Epithelial cell of proximal tubule (primary cell): Measurements from ENCODE around the gene PCSK5. TPM values are rescaled to one million over a fixed set of nuclear protein-coding genes. Genes with fewer than 3 reads are reported as not detected.
A peak's percentile ranks its signal among the peaks of the same experiment; 100 is the strongest.

Experiments used
- DNase-seq: peaks from one replicate; pipeline ENCODE4 v3.0.0-alpha.2; 2011; ENCODE audit warnings: low read depth
- H3K4me3 ChIP-seq: 2 replicates; pipeline ENCODE4 v1.5.1; 2011; ENCODE audit warnings: low read depth, mild to moderate bottlenecking, low read length
- total RNA-seq: library from RNA; depleted of rRNA; stranded (reverse); fragments of >200 nt; gene quantifications from 2 replicates; pipeline ENCODE4 v1.2.3, GENCODE V29; 2015
- TF ChIP-seq, protein P1 (sequence below): conservative IDR thresholded peaks from 2 replicates; pipeline ENCODE4 v1.5.1; 2012; ENCODE audit warnings: low read depth, mild to moderate bottlenecking, low read length

Gene PCSK5
- total RNA-seq, 1 donor from 2014 or later = 23.2 TPM

DNA sequence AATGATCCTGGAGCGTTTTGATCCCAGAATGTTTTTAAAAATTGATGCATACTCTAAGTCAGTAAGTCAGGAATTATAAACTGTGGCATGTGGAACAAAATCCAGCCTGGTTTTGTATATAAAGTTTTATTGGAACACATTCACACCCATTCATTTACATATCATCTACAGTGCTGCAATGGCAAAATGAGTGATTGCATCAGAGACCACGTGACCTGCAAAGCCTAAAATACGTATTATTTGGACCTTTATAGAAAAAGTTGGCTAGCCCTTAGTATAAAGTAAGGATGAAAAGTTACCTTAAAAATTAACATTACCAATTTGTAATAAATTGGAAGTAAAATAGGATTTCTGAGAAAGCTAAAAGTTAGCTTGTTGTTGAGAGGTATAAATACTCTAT lies 95.0 kb downstream of the PCSK5 start:
- no peak for DNase-seq
- H3K4me3 ChIP-seq = no peak overlapping the region
- TF ChIP-seq, protein P1, sequence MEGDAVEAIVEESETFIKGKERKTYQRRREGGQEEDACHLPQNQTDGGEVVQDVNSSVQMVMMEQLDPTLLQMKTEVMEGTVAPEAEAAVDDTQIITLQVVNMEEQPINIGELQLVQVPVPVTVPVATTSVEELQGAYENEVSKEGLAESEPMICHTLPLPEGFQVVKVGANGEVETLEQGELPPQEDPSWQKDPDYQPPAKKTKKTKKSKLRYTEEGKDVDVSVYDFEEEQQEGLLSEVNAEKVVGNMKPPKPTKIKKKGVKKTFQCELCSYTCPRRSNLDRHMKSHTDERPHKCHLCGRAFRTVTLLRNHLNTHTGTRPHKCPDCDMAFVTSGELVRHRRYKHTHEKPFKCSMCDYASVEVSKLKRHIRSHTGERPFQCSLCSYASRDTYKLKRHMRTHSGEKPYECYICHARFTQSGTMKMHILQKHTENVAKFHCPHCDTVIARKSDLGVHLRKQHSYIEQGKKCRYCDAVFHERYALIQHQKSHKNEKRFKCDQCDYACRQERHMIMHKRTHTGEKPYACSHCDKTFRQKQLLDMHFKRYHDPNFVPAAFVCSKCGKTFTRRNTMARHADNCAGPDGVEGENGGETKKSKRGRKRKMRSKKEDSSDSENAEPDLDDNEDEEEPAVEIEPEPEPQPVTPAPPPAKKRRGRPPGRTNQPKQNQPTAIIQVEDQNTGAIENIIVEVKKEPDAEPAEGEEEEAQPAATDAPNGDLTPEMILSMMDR = no peak

DNA sequence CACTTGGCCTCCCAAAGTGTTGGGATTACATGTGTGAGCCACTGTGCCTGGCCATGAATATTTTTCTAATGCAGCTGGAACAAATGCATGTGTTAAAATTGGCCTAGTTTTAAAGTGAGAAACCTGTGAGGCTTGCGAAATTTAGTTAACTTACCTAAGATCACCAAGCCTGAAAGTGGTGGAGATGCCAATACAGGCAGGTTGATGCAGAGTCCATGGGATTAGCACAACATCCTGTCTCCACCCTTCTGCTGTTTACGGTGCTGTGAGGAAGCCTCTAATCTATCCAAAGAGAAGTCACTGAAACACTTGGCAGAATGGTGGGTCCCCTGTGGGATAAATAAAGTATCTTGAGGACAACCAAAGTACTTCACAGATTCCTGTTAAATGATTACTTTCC lies 98.2 kb downstream of the PCSK5 start:
- DNase-seq = no peak
- no peak overlapping the region for H3K4me3 ChIP-seq
- TF ChIP-seq, protein P1 = no peak

DNA sequence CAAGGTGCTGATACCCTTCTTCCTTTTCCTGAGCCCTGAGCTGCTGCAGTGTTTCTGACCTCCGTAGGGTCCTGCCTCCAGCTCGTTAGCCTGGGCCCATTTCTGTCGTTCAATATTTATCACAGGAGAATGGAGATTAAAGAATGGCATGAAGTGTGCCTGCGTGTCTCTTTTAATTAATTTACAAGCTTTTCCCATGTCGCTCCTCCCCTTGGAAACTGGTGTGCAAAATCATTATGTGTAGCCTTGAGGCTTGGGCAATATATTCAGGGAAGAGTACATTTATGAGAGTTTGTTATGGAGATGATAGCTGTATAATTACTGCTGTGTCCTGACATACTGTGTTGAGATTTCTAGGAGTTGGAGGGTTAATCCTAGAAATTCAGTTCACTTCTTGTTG lies 99.7 kb downstream of the PCSK5 start:
- no peak for DNase-seq
- TF ChIP-seq, protein P1 = no peak
- H3K4me3 ChIP-seq = no peak overlapping the region

DNA sequence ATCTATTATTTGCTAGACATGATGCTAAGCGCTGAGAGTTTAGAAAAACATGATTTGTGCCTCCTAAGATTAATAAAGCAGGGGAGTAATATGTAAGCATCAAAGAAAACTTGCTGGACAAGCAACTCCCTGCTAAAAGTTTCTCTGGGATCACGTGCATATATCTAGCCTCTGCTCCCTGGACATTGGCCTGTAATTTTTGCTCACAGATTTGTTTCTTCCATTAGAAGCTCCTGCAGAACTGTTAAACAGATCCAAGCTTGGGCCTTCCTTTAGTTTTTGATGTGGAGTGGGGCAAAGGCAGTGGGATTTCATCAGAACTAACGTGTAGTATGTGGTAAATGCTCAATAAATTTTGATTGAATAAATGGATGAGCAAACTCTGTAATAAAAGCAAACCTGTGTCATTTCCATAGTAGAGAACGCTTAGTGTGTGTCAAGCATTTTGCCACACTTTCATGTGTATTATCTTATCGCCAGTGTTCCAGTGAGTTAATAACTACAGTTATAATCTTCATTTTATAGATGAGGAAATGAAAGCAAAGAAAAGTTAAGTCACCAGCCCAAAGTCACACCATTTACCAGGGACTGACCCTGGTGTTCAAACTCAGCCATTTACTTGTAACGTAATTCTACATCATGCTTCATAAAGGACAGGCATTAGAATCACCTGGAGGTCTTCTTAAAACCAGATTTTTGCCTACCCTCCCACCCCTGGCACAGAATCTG lies 100.3 kb downstream of the PCSK5 start:
- DNase-seq = no peak
- H3K4me3 ChIP-seq = no peak overlapping the region
- TF ChIP-seq, protein P1 = no peak

DNA sequence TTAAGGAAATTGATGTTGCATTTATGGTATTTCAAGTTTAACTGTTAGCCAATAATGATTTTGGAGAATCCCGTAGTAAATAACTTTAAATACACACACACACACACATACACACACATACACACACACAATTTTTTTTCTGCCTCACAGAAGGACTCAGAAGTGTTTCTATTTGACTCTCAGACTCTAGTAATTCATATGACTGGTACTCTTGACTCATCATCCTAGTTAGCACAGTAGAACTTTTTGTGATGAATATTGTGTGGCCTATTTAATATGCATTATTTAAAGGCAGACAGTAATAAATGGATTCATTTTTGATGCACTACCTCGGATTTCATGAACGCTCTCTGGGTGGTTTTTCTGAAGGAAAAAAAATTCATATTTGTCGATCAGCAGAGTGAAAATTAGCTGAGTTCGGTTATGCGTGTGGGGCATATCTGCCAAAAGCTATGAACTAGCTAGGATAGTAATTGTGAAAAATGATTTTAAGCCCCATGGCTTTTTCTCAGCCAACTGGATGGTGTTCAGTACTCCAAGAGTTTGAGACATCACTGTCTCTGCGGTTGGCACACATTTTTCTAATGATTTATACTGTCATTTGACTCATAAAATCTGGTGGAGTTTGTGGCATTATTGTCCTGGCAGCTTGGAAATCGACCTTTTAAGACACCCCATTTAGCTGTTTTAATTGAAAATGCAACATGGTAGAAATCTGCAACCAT lies 102.2 kb downstream of the PCSK5 start:
- no peak for DNase-seq
- no peak overlapping the region for H3K4me3 ChIP-seq
- TF ChIP-seq, protein P1 = no peak

DNA sequence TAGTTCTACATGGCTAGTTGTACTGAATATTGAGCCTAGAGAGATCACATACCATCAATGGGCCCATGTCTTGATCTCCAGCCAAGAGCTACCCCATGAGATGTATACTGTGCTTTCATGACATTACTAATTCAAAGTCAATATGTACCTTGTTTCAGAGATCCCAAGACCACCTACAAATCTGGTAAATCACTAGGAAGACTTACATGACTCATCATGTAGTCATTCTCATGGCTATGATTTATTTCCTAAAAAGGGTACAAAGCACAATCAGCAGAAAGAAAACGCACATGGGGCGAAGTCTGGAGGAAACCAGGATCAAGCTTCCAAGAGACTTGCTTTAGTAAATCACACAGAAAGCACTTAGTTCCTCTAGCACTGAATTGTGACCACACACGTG lies 103.0 kb downstream of the PCSK5 start:
- DNase-seq = peak; percentile 40
- no peak overlapping the region for H3K4me3 ChIP-seq
- TF ChIP-seq, protein P1 = no peak
